K562 (cell line): ENCODE results near the gene PIGV. TPM values are rescaled to one million over a fixed set of nuclear protein-coding genes. Genes with fewer than 3 reads are reported as not detected.

ENCODE experiments used
- CHD4 ChIP-seq: fragments of 200-600 bp; sonication (generic); IDR thresholded peaks from 3 replicates; pipeline ENCODE4 v1.6.1; 2012; ENCODE audit warnings: low read depth, mild to moderate bottlenecking, mixed read lengths, low read length, inconsistent platforms; ENCODE audit not compliant: insufficient read depth, insufficient replicate concordance, poor library complexity, severe bottlenecking
- CTBP1 ChIP-seq: fragments of 450-650 bp; IDR thresholded peaks from 2 replicates; pipeline ENCODE4 v1.6.1; 2016; ENCODE audit warnings: borderline replicate concordance
- ETV5 ChIP-seq: sonication (generic); formaldehyde crosslinking; IDR thresholded peaks from 2 replicates; pipeline ENCODE4 v1.4.0; 2020; ENCODE audit warnings: low read depth, mild to moderate bottlenecking, missing genetic modification reagents
- NFATC3 ChIP-seq: fragments of 450-650 bp; IDR thresholded peaks from 2 replicates; pipeline ENCODE4 v1.6.1; 2017; ENCODE audit warnings: mild to moderate bottlenecking
- PTTG1 ChIP-seq: fragments of 450-650 bp; IDR thresholded peaks from 2 replicates; pipeline ENCODE4 v1.6.1; 2016; ENCODE audit warnings: low read depth, mild to moderate bottlenecking, missing genetic modification characterization, missing compliant biosample characterization
- RB1 ChIP-seq: fragments of 450-650 bp; IDR thresholded peaks from 2 replicates; pipeline ENCODE4 v1.6.1; 2017; ENCODE audit warnings: low read depth, mild to moderate bottlenecking
- ZNF274 ChIP-seq: IDR thresholded peaks from 2 replicates; pipeline ENCODE4 v1.6.1; 2011; ENCODE audit warnings: low read depth, mild to moderate bottlenecking, low read length, moderate library complexity, borderline replicate concordance
- ZNF3 ChIP-seq: fragments of 250-450 bp; sonication (Bioruptor Pico); IDR thresholded peaks from 2 replicates; pipeline ENCODE4 v1.5.0; 2021; ENCODE audit warnings: mild to moderate bottlenecking, moderate library complexity
- polyA plus RNA-seq, 8 experiments: library from polyadenylated mRNA; depleted of rRNA in 4 of 8; stranded (reverse) in 5 of 8; unstranded in 3 of 8; fragments of >200 nt; fragmentation: Nextera tagmentation in 2 of 8; fragmentation: Illumina TruSeq in 1 of 8; extraction: Ambion mirVana in 2 of 8; extraction: Trizol in 1 of 8; gene quantifications; 2 replicates each; pipeline versions ENCODE4 v1.2.1 to v1.2.3, GENCODE V29; 2011 to 2014; ENCODE audit warnings: inconsistent platforms in 1 of 8, missing spikeins in 1 of 8
- total RNA-seq, 7 experiments: library from RNA; depleted of rRNA in 6 of 7; stranded (reverse); fragments of >200 nt in 6 of 7; fragmentation: Illumina TruSeq in 2 of 7; extraction: Trizol in 2 of 7; gene quantifications; 2 replicates each; pipeline versions ENCODE4 v1.2.1 to v1.2.3, GENCODE V29; 2011 to 2021; ENCODE audit warnings: low replicate concordance in 1 of 7
- TF ChIP-seq, protein P1 (sequence below): fragments of 450-650 bp; IDR thresholded peaks from 2 replicates; pipeline ENCODE4 v1.6.1; 2016
- TF ChIP-seq, protein P2 (sequence below): fragments of 250-450 bp; sonication (Bioruptor Pico); IDR thresholded peaks from 2 replicates; pipeline ENCODE4 v1.5.0; 2021; ENCODE audit warnings: mild to moderate bottlenecking, moderate library complexity
- TF ChIP-seq, protein P3 (sequence below): fragments of 200-600 bp; sonication (generic); IDR thresholded peaks from one replicate; pipeline ENCODE4 v1.6.1; 2012; ENCODE audit warnings: mild to moderate bottlenecking, low read depth, low read length, inconsistent platforms

The PIGV gene
- total and polyA plus RNA-seq, 9 of the 15 experiments (the other 6 are each of a cell fraction or from before 2014, with no cell fraction given), result 8.4 to 21.8 (median 11.7) TPM

DNA sequence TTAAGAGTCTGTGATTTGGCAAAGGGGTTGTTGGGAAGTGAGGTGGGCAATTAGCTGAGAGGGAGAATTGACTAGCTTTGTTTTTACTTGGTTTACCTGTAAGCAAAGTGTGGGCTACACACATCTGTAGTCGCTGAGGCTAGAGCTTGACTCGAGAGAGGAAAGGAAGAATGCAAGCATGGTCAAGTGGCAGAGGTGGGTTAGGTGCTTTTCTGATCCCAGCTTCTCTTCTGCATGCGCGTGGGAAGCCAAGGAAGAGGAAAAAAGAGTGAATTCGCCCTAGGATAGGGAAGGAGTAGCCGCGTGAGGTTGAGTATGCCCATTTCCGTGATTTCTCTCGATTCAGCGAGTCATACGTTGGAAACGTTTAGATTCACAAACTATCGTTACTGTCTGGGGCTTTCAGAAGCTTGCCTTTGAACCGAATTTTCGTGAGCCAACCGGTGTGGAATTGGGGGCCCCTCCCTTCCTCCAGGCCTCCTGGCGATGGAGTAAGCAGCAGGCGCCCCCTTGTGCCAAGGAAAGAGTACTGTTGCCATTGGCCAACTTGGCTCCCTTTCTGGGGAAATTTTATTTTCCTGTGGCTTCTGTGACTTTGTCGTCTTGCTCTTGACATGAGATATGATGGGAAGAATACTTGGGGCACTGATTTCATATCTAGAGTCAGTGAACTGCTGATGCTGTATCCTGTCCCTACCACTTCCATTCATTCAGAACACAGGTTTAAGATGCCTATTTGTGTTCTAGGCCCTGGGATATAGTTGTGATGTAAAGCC, 1.3 kb downstream of the PIGV start (continued):
- TF ChIP-seq NFATC3, result 0 out of 2 replicates have a peak, but pooled peaks have one; percentile 46
- TF ChIP-seq, protein P1, sequence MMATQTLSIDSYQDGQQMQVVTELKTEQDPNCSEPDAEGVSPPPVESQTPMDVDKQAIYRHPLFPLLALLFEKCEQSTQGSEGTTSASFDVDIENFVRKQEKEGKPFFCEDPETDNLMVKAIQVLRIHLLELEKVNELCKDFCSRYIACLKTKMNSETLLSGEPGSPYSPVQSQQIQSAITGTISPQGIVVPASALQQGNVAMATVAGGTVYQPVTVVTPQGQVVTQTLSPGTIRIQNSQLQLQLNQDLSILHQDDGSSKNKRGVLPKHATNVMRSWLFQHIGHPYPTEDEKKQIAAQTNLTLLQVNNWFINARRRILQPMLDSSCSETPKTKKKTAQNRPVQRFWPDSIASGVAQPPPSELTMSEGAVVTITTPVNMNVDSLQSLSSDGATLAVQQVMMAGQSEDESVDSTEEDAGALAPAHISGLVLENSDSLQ, result no peak
- no peak for TF ChIP-seq CHD4
- no peak for TF ChIP-seq PTTG1 (tag)
- TF ChIP-seq ZNF274, result no peak
- TF ChIP-seq, protein P2, sequence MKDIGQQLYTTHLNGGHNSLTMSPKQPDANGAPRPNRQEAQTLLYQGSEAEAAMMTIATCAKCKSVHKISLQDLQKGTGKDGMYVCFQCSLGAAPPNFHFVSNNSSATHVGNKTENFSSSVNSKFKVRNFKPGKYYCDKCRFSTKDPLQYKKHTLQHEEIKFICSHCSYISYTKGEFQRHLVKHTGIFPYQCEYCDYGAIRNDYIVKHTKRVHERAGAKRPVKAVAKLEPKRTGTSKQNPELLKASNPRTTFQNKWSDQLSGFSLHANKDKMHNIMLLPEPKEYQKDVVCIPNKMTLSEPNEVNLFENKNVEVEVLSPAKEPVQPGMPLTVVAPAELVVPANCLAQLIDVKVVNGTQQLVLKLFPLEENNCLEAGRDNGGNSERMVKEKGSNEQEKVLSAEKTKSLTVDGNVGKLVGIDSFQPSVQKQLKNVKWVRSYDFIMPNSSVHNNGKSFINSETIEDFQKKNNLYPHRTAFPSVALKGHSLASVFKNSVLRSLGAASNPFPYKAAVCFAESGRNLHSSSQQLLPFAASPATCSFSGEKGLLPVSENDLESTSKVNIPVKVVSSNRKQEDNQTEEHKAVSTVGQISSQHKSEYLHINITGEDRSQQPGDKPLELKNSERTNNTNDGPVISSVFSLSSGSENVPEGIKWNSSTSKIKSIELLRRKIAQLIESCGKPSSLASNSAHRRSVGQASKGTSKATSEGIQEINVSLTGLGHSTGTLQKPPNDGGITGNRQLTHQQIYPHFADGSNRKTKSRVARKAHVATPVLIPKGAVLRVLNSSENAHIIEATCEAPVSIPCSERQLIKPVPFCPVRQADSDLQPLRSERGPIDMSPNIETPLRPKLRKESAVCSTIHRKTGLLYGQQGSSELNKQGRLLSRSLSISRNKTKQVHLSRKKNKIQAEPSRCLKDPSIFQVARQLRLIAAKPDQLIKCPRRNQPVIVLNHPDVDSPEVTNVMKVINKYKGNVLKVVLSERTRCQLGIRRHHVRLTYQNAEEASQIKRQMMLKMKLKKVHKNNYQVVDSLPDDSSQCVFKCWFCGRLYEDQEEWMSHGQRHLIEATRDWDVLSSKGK (CRISPR knock-in tag), result no peak
- TF ChIP-seq ETV5 (CRISPR knock-in tag), result peak; percentile 50; the same call in 1 of the 2 replicates
- TF ChIP-seq ZNF3 (CRISPR knock-in tag), result no peak
- TF ChIP-seq, protein P3, sequence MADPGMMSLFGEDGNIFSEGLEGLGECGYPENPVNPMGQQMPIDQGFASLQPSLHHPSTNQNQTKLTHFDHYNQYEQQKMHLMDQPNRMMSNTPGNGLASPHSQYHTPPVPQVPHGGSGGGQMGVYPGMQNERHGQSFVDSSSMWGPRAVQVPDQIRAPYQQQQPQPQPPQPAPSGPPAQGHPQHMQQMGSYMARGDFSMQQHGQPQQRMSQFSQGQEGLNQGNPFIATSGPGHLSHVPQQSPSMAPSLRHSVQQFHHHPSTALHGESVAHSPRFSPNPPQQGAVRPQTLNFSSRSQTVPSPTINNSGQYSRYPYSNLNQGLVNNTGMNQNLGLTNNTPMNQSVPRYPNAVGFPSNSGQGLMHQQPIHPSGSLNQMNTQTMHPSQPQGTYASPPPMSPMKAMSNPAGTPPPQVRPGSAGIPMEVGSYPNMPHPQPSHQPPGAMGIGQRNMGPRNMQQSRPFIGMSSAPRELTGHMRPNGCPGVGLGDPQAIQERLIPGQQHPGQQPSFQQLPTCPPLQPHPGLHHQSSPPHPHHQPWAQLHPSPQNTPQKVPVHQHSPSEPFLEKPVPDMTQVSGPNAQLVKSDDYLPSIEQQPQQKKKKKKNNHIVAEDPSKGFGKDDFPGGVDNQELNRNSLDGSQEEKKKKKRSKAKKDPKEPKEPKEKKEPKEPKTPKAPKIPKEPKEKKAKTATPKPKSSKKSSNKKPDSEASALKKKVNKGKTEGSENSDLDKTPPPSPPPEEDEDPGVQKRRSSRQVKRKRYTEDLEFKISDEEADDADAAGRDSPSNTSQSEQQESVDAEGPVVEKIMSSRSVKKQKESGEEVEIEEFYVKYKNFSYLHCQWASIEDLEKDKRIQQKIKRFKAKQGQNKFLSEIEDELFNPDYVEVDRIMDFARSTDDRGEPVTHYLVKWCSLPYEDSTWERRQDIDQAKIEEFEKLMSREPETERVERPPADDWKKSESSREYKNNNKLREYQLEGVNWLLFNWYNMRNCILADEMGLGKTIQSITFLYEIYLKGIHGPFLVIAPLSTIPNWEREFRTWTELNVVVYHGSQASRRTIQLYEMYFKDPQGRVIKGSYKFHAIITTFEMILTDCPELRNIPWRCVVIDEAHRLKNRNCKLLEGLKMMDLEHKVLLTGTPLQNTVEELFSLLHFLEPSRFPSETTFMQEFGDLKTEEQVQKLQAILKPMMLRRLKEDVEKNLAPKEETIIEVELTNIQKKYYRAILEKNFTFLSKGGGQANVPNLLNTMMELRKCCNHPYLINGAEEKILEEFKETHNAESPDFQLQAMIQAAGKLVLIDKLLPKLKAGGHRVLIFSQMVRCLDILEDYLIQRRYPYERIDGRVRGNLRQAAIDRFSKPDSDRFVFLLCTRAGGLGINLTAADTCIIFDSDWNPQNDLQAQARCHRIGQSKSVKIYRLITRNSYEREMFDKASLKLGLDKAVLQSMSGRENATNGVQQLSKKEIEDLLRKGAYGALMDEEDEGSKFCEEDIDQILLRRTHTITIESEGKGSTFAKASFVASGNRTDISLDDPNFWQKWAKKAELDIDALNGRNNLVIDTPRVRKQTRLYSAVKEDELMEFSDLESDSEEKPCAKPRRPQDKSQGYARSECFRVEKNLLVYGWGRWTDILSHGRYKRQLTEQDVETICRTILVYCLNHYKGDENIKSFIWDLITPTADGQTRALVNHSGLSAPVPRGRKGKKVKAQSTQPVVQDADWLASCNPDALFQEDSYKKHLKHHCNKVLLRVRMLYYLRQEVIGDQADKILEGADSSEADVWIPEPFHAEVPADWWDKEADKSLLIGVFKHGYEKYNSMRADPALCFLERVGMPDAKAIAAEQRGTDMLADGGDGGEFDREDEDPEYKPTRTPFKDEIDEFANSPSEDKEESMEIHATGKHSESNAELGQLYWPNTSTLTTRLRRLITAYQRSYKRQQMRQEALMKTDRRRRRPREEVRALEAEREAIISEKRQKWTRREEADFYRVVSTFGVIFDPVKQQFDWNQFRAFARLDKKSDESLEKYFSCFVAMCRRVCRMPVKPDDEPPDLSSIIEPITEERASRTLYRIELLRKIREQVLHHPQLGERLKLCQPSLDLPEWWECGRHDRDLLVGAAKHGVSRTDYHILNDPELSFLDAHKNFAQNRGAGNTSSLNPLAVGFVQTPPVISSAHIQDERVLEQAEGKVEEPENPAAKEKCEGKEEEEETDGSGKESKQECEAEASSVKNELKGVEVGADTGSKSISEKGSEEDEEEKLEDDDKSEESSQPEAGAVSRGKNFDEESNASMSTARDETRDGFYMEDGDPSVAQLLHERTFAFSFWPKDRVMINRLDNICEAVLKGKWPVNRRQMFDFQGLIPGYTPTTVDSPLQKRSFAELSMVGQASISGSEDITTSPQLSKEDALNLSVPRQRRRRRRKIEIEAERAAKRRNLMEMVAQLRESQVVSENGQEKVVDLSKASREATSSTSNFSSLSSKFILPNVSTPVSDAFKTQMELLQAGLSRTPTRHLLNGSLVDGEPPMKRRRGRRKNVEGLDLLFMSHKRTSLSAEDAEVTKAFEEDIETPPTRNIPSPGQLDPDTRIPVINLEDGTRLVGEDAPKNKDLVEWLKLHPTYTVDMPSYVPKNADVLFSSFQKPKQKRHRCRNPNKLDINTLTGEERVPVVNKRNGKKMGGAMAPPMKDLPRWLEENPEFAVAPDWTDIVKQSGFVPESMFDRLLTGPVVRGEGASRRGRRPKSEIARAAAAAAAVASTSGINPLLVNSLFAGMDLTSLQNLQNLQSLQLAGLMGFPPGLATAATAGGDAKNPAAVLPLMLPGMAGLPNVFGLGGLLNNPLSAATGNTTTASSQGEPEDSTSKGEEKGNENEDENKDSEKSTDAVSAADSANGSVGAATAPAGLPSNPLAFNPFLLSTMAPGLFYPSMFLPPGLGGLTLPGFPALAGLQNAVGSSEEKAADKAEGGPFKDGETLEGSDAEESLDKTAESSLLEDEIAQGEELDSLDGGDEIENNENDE, result peak; percentile 46
- peak; percentile 87; the same call in 1 of the 2 replicates for TF ChIP-seq RB1
- peak; percentile 78; the same call in 1 of the 2 replicates for TF ChIP-seq CTBP1
